GM10847 (cell line): ENCODE data around the gene LUM.

ENCODE experiments used
- POLR2A ChIP-seq: IDR thresholded peaks from 2 replicates; pipeline ENCODE4 v1.6.1; 2011; ENCODE audit not compliant: insufficient read length; ENCODE audit errors: extremely low read depth

Gene LUM

DNA sequence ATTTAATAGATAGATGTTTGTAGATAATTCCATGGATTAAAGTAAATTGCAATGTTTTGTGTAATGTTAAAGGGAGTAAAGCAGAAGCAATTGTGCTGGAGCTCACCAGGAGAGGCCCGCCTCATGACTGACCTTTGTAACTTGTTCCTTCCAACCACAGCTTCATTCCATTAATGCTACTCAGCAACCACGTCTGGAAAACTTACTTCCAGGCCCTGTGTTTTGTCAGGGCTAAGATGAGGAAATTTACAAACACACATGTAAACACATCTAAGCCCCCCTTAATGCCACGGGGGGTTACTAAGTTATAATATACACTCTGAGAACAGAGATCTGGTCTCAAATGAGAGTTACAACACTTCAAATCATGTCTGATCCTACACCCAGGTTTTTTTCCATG is 12.4 kb downstream of the LUM start:
- TF ChIP-seq POLR2A, result no peak

GRCh38 chr12:91098461-91098860 is 12.8 kb downstream of the LUM start:
- TF ChIP-seq POLR2A, result no peak

DNA sequence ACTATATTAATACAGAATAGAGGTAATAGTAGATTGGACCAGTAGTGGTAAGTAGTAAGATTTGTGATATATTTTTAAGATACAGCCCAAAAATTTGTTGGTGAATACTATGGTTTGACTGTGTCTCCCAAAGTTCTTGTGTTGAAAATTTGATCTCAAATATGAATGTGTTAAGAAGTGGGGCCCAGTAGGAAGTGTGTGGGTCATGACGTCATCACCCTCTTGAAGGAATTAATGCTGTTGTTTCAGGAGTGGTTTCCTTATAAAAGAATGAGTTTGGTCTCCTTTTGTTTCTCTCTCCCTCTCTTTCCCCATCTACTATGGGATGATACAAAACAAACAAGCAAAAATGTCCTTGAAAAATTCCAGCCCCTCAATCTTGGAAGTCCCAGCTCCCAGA is 16.3 kb downstream of the LUM start:
- TF ChIP-seq POLR2A, result no peak

GRCh38 chr12:91094032-91094662 is 17.1 kb downstream of the LUM start:
- no peak for TF ChIP-seq POLR2A

GRCh38 chr12:91093341-91093740 is 18.0 kb downstream of the LUM start:
- no peak for TF ChIP-seq POLR2A

GRCh38 chr12:91091916-91092715 is 19.2 kb downstream of the LUM start:
- no peak for TF ChIP-seq POLR2A

- no peak for TF ChIP-seq POLR2A
Measured at GRCh38 chr12:91080041-91080440, 31.3 kb downstream of the LUM start.

GRCh38 chr12:91078501-91078900 is 32.8 kb downstream of the LUM start:
- TF ChIP-seq POLR2A, result no peak

- TF ChIP-seq POLR2A, result no peak
Measured at GRCh38 chr12:91077228-91077954, 33.9 kb downstream of the LUM start.

DNA sequence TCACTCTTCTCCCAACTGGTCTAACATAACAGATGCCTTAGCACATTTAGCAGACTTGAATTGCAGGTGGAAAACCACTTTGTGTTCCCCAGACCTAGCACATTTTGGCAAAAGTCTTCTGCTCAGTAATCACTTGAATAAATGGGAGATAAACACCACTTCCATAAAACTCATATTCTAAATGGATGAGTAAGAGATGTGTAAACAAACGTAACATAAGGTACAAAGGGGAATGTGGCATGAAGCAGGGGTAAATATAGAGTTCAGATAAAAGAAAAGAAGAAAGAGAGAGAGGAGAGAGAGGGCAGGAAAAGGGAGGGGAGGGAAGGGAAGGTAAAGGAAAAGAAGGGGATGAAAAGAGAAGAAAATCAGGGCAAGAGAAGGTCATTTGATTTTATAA is 36.4 kb downstream of the LUM start:
- TF ChIP-seq POLR2A, result no peak

DNA sequence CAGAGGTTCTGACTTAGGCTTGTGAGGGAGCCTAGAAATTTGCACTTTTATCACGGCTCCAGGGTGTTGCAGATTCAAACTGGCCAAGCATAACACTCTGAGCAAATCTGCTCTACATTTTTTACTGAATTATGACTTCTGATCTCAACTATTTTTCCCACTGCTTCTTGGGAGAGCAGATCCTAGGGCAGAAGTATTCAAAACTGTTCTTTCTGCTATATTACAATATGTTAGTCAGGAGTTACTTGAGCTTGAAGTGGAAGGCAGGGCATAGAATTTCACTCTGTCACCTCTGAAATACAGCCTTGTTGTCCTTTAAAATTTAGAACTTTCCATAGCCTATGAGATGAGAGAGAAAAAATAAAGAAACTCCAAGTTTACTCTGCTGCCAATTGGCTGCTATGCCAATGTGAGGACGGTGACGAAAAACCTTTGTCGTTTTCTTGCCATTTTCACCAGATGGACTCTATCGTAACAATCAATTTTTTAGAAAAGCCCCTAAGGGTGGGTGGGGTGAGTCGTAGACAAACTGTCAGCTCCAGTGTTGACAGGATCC is 37.1 kb downstream of the LUM start:
- TF ChIP-seq POLR2A, result no peak

- no peak for TF ChIP-seq POLR2A
Measured at GRCh38 chr12:91073426-91073825, 37.9 kb downstream of the LUM start.

DNA sequence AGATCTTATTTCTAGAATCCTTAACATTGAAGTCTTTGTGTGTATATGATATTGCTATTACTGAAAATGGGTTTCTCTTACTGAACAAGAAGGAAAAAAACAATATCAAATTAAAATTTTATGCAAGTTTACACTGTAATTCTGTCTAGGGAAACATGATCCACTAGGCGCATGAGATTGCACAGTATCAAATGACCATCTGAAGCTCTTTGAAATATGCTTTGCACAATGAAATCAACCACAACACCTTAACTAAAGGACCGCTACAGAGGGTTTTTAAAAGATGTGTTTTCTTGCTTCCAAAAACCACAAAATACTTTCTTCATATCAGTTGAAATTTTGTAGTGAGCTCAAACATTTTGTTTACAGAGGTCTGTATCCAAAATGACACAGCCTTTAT is 38.4 kb downstream of the LUM start:
- TF ChIP-seq POLR2A, result no peak

- TF ChIP-seq POLR2A, result no peak
Measured at GRCh38 chr12:91070936-91071335, 40.4 kb downstream of the LUM start.

GRCh38 chr12:91065396-91065795 is 45.9 kb downstream of the LUM start:
- no peak for TF ChIP-seq POLR2A

GRCh38 chr12:91064640-91065039 is 46.7 kb downstream of the LUM start:
- no peak for TF ChIP-seq POLR2A
